SJSA1 (cell line): ENCODE results near the gene UROC1. TPM values are rescaled to one million over a fixed set of nuclear protein-coding genes. Genes with fewer than 3 reads are reported as not detected.

Source experiments
- DNase-seq, 2 experiments: peaks; one replicate each; pipeline ENCODE4 v3.0.0-alpha.2; 2015 to 2020; ENCODE audit warnings: low spot score in 2 of 2, low read depth in 1 of 2
- H3K27ac ChIP-seq: fragments of 250-450 bp; sonication (Bioruptor Pico); 2 replicates; pipeline ENCODE4 v1.5.1; 2020; ENCODE audit warnings: mild to moderate bottlenecking, moderate library complexity
- H3K27me3 ChIP-seq: fragments of 250-450 bp; sonication (Bioruptor Pico); replicated peaks from 2 replicates; pipeline ENCODE4 v1.5.1; 2020; ENCODE audit warnings: mild to moderate bottlenecking, moderate library complexity
- H3K36me3 ChIP-seq: fragments of 250-450 bp; sonication (Bioruptor Pico); 2 replicates; pipeline ENCODE4 v1.5.1; 2020; ENCODE audit warnings: mild to moderate bottlenecking
- H3K4me1 ChIP-seq: fragments of 250-450 bp; sonication (Bioruptor Pico); replicated peaks from 2 replicates; pipeline ENCODE4 v1.6.1; 2021; ENCODE audit warnings: mild to moderate bottlenecking
- H3K4me3 ChIP-seq: fragments of 250-450 bp; sonication (Bioruptor Pico); 2 replicates; pipeline ENCODE4 v1.5.1; 2020; ENCODE audit warnings: mild to moderate bottlenecking
- H3K9me3 ChIP-seq: fragments of 250-450 bp; sonication (Bioruptor Pico); replicated peaks from 2 replicates; pipeline ENCODE4 v1.5.1; 2020; ENCODE audit warnings: mild to moderate bottlenecking
- total RNA-seq: library from RNA; depleted of rRNA; stranded (reverse); fragments of >200 nt; shearing (Covaris generic); gene quantifications from 2 replicates; pipeline ENCODE4 v1.2.3, GENCODE V29; 2014

UROC1 gene
- total RNA-seq, 1 experiment from 2014 or later, result not detected

GRCh38 chr3:126523745-126524428, 6.3 kb upstream of the UROC1 start, which contains the start of gene CHST13:
Gene CHST13 (plus strand): TSS chr3:126524155. CDS start chr3:126524333, 178 bp downstream.
- no peak for DNase-seq
- H3K27me3 ChIP-seq, result peaks cover 17% of the 10 kb centered on the region
- no peaks in the 10 kb centered on the region for H3K36me3 ChIP-seq
- no peak within 1 kb of the TSS for H3K27ac ChIP-seq
- peak within 1 kb of the TSS; percentile 19 for H3K4me3 ChIP-seq
- H3K9me3 ChIP-seq, result no peaks in the 10 kb centered on the region
- H3K4me1 ChIP-seq, result peaks cover 10% of the 10 kb centered on the region

GRCh38 chr3:126522363-126522788, 4.8 kb upstream of the UROC1 start:
- Histone ChIP-seq H3K4me1 (peaks cover 10% of the 10 kb centered on the region), H3K4me3 (no peak overlapping the region), H3K9me3 (no peaks in the 10 kb centered on the region), H3K27ac (no peak overlapping the region), H3K36me3 (no peaks in the 10 kb centered on the region), H3K27me3 (peaks cover 17% of the 10 kb centered on the region)
- peak in 1 of 2 experiments; percentile 41 for DNase-seq

GRCh38 chr3:126521122-126521891, 3.7 kb upstream of the UROC1 start:
- Histone ChIP-seq H3K9me3 (no peaks in the 10 kb centered on the region), H3K27me3 (peaks cover 17% of the 10 kb centered on the region), H3K36me3 (no peaks in the 10 kb centered on the region), H3K4me3 (no peak overlapping the region), H3K27ac (no peak overlapping the region), H3K4me1 (peaks cover 10% of the 10 kb centered on the region)
- no peak for DNase-seq

GRCh38 chr3:126519506-126520455, 2.2 kb upstream of the UROC1 start:
- Histone ChIP-seq H3K36me3 (no peaks in the 10 kb centered on the region), H3K27me3 (peaks cover 16% of the 10 kb centered on the region), H3K4me1 (peaks cover 10% of the 10 kb centered on the region), H3K4me3 (no peak overlapping the region), H3K27ac (no peak overlapping the region), H3K9me3 (no peaks in the 10 kb centered on the region)
- DNase-seq, result no peak

- peaks cover 6% of the 10 kb centered on the region; the same call in 1 of the 2 replicates for H3K27me3 ChIP-seq
- H3K9me3 ChIP-seq, result no peaks in the 10 kb centered on the region
- H3K36me3 ChIP-seq, result no peaks in the 10 kb centered on the region
- no peak overlapping the region for H3K4me3 ChIP-seq
- H3K27ac ChIP-seq, result no peak overlapping the region
- H3K4me1 ChIP-seq, result peaks cover under 1% of the 10 kb centered on the region
- DNase-seq, result no peak
These were observed 1.2 kb upstream of the UROC1 start for GRCh38 chr3:126518779-126519177.

- H3K4me1 ChIP-seq, result no peaks in the 10 kb centered on the region
- no peak overlapping the region for H3K27ac ChIP-seq
- peaks cover 2% of the 10 kb centered on the region; the same call in 1 of the 2 replicates for H3K27me3 ChIP-seq
- no peaks in the 10 kb centered on the region for H3K36me3 ChIP-seq
- no peak for DNase-seq
- no peak overlapping the region for H3K4me3 ChIP-seq
- no peaks in the 10 kb centered on the region for H3K9me3 ChIP-seq
These were observed 609 bp upstream of the UROC1 start for GRCh38 chr3:126517986-126518778.

- DNase-seq, result no peak
- Histone ChIP-seq H3K27me3 (no peaks in the 10 kb centered on the region), H3K9me3 (no peaks in the 10 kb centered on the region), H3K4me1 (peaks cover 5% of the 10 kb centered on the region), H3K27ac (no peak overlapping the region), H3K36me3 (no peaks in the 10 kb centered on the region), H3K4me3 (no peak overlapping the region)
These were observed 660 bp downstream of the UROC1 start for GRCh38 chr3:126516936-126517290.

- H3K4me1 ChIP-seq, result peaks cover 6% of the 10 kb centered on the region
- H3K27me3 ChIP-seq, result no peaks in the 10 kb centered on the region
- no peak overlapping the region for H3K4me3 ChIP-seq
- no peaks in the 10 kb centered on the region for H3K9me3 ChIP-seq
- H3K27ac ChIP-seq, result no peak overlapping the region
- no peak for DNase-seq
- no peaks in the 10 kb centered on the region for H3K36me3 ChIP-seq
These were observed 1.2 kb downstream of the UROC1 start for GRCh38 chr3:126516152-126516935.

GRCh38 chr3:126515066-126515706, 2.4 kb downstream of the UROC1 start:
- no peak for DNase-seq
- Histone ChIP-seq H3K27me3 (no peaks in the 10 kb centered on the region), H3K9me3 (no peaks in the 10 kb centered on the region), H3K4me3 (no peak overlapping the region), H3K36me3 (no peaks in the 10 kb centered on the region), H3K4me1 (peaks cover 6% of the 10 kb centered on the region), H3K27ac (no peak overlapping the region)

- no peak for DNase-seq
- H3K27me3 ChIP-seq, result no peaks in the 10 kb centered on the region
- H3K4me3 ChIP-seq, result no peak overlapping the region
- H3K9me3 ChIP-seq, result no peaks in the 10 kb centered on the region
- no peaks in the 10 kb centered on the region for H3K36me3 ChIP-seq
- H3K27ac ChIP-seq, result no peak overlapping the region
- H3K4me1 ChIP-seq, result peaks cover 6% of the 10 kb centered on the region
These were observed 3.4 kb downstream of the UROC1 start for GRCh38 chr3:126514161-126514560.

- no peak overlapping the region for H3K4me3 ChIP-seq
- no peaks in the 10 kb centered on the region for H3K9me3 ChIP-seq
- no peak overlapping the region for H3K27ac ChIP-seq
- H3K4me1 ChIP-seq, result peaks cover 13% of the 10 kb centered on the region
- DNase-seq, result no peak
- no peaks in the 10 kb centered on the region for H3K27me3 ChIP-seq
- no peaks in the 10 kb centered on the region for H3K36me3 ChIP-seq
These were observed 4.5 kb downstream of the UROC1 start for GRCh38 chr3:126512916-126513650.
